ENCODE data around the gene DNAJC12. TPM values are rescaled to one million over a fixed set of nuclear protein-coding genes. Genes with fewer than 3 reads are reported as not detected.
A peak's percentile ranks its signal among the peaks of the same experiment; 100 is the strongest.

Gene DNAJC12
- total RNA-seq, 1 donor from 2014 or later: 54.7 TPM

- no peaks in the 10 kb centered on the region for H3K9me3 Mint-ChIP-seq (ENCODE audit: unreplicated experiment)
- H3K4me1 Mint-ChIP-seq (ENCODE audit: low read depth, unreplicated experiment): no peaks in the 10 kb centered on the region
- no peak overlapping the region for H3K27ac Mint-ChIP-seq (ENCODE audit: unreplicated experiment)
- no peak overlapping the region for H3K4me3 Mint-ChIP-seq (ENCODE audit: unreplicated experiment)
- H3K36me3 Mint-ChIP-seq (ENCODE audit: unreplicated experiment): no peaks in the 10 kb centered on the region
- TF ChIP-seq CTCF (IDR thresholded peaks at IDR 0.05; ENCODE audit: partially characterized antibody, unreplicated experiment): peak; percentile 77
- H3K27me3 Mint-ChIP-seq (ENCODE audit: unreplicated experiment): no peaks in the 10 kb centered on the region
- DNase-seq: peak; percentile 88
These were observed 49.7 kb downstream of the DNAJC12 start for GRCh38 chr10:67788028-67788886.

GRCh38 chr10:67785098-67785497 lies 52.9 kb downstream of the DNAJC12 start:
- no peak for DNase-seq
- H3K27ac Mint-ChIP-seq (ENCODE audit: unreplicated experiment): no peak overlapping the region
- no peaks in the 10 kb centered on the region for H3K36me3 Mint-ChIP-seq (ENCODE audit: unreplicated experiment)
- H3K4me1 Mint-ChIP-seq (ENCODE audit: low read depth, unreplicated experiment): no peaks in the 10 kb centered on the region
- no peaks in the 10 kb centered on the region for H3K27me3 Mint-ChIP-seq (ENCODE audit: unreplicated experiment)
- no peak overlapping the region for H3K4me3 Mint-ChIP-seq (ENCODE audit: unreplicated experiment)
- H3K9me3 Mint-ChIP-seq (ENCODE audit: unreplicated experiment): no peaks in the 10 kb centered on the region
- no peak for TF ChIP-seq CTCF (IDR thresholded peaks at IDR 0.05; ENCODE audit: partially characterized antibody, unreplicated experiment)

GRCh38 chr10:67784474-67784873 lies 53.5 kb downstream of the DNAJC12 start:
- Mint-ChIP-seq H3K4me1 (ENCODE audit: low read depth, unreplicated experiment) (no peaks in the 10 kb centered on the region), H3K36me3 (ENCODE audit: unreplicated experiment) (no peaks in the 10 kb centered on the region), H3K27me3 (ENCODE audit: unreplicated experiment) (no peaks in the 10 kb centered on the region), H3K9me3 (ENCODE audit: unreplicated experiment) (no peaks in the 10 kb centered on the region), H3K27ac (ENCODE audit: unreplicated experiment) (no peak overlapping the region), H3K4me3 (ENCODE audit: unreplicated experiment) (no peak overlapping the region)
- no peak for DNase-seq
- TF ChIP-seq CTCF (IDR thresholded peaks at IDR 0.05; ENCODE audit: partially characterized antibody, unreplicated experiment): no peak

- no peak for TF ChIP-seq CTCF (IDR thresholded peaks at IDR 0.05; ENCODE audit: partially characterized antibody, unreplicated experiment)
- H3K4me3 Mint-ChIP-seq (ENCODE audit: unreplicated experiment): no peak overlapping the region
- DNase-seq: no peak
- no peaks in the 10 kb centered on the region for H3K4me1 Mint-ChIP-seq (ENCODE audit: low read depth, unreplicated experiment)
- H3K27me3 Mint-ChIP-seq (ENCODE audit: unreplicated experiment): no peaks in the 10 kb centered on the region
- no peak overlapping the region for H3K27ac Mint-ChIP-seq (ENCODE audit: unreplicated experiment)
- no peaks in the 10 kb centered on the region for H3K9me3 Mint-ChIP-seq (ENCODE audit: unreplicated experiment)
- H3K36me3 Mint-ChIP-seq (ENCODE audit: unreplicated experiment): no peaks in the 10 kb centered on the region
These were observed 54.2 kb downstream of the DNAJC12 start for GRCh38 chr10:67783606-67784294.

GRCh38 chr10:67782530-67782929 lies 55.5 kb downstream of the DNAJC12 start:
- Mint-ChIP-seq H3K4me1 (ENCODE audit: low read depth, unreplicated experiment) (no peaks in the 10 kb centered on the region), H3K36me3 (ENCODE audit: unreplicated experiment) (no peaks in the 10 kb centered on the region), H3K9me3 (ENCODE audit: unreplicated experiment) (no peaks in the 10 kb centered on the region), H3K27me3 (ENCODE audit: unreplicated experiment) (no peaks in the 10 kb centered on the region), H3K4me3 (ENCODE audit: unreplicated experiment) (no peak overlapping the region), H3K27ac (ENCODE audit: unreplicated experiment) (no peak overlapping the region)
- TF ChIP-seq CTCF (IDR thresholded peaks at IDR 0.05; ENCODE audit: partially characterized antibody, unreplicated experiment): no peak
- DNase-seq: no peak
